Cardiac fibroblast (primary cell): ENCODE results near the gene MYOM1.
A peak's percentile ranks its signal among the peaks of the same experiment; 100 is the strongest.

ENCODE experiments used
- DNase-seq, 2 donors: peaks; one replicate each; pipeline versions ENCODE4 v3.0.0 to v3.0.0-alpha.2; 2010; ENCODE audit warnings: low read depth in 2 of 2
- H3K4me3 ChIP-seq, 2 donors: replicated peaks in 1 of 2; 1 replicate in 1 of 2; 2 replicates in 1 of 2; pipeline ENCODE4 v1.5.1; 2011; ENCODE audit warnings: low read depth in 2 of 2, low read length in 2 of 2, mild to moderate bottlenecking in 2 of 2, moderate library complexity in 1 of 2
- TF ChIP-seq, protein P1 (sequence below): IDR thresholded peaks from one replicate; pipeline ENCODE4 v1.5.1; 2011; ENCODE audit warnings: low read depth, mild to moderate bottlenecking, low read length, inconsistent platforms

The MYOM1 gene

DNA sequence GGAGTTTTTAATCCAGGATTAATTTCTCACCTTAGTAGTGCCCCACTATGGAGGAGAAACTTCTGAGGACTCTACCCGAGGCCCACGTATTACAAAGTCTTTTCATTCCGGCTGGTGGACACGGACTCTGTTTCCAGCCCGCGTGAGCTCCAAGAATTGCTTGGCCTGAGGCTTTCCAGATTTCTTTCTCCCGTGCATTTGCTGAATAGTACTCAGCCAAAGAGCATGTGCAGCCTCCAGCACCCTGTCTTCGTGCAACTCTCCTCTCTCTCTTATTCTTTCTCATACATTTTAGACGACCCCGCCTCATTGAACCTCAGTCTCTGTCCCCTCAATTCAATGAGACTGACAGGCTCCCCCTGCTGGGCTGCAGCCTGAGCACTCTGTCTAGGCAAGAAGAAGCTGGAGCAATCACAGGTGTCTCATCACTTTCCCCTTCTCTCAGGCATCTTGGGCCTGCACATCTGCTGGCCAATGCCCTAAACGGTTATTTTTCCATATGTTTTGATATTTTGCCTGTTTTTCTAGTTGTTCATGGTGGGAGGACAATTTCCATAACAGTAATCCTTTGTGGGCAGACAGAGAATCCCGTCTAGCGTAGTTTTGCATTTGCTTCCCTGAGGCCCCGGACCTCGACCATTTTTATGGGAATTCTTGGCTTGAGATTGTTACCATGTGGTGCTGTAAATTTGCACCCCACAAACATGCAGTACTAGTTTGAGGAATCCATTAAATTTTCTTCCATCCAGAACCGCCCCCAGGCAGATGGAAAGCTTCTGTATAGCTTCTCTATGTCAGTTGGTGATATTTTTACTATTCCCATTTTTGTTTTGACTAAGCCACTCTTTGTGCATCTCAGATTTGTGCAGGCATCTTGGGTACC, 156.7 kb downstream of the MYOM1 start:
- DNase-seq = peak; percentile 46 to 54
- TF ChIP-seq, protein P1, sequence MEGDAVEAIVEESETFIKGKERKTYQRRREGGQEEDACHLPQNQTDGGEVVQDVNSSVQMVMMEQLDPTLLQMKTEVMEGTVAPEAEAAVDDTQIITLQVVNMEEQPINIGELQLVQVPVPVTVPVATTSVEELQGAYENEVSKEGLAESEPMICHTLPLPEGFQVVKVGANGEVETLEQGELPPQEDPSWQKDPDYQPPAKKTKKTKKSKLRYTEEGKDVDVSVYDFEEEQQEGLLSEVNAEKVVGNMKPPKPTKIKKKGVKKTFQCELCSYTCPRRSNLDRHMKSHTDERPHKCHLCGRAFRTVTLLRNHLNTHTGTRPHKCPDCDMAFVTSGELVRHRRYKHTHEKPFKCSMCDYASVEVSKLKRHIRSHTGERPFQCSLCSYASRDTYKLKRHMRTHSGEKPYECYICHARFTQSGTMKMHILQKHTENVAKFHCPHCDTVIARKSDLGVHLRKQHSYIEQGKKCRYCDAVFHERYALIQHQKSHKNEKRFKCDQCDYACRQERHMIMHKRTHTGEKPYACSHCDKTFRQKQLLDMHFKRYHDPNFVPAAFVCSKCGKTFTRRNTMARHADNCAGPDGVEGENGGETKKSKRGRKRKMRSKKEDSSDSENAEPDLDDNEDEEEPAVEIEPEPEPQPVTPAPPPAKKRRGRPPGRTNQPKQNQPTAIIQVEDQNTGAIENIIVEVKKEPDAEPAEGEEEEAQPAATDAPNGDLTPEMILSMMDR = peak; percentile 88
- H3K4me3 ChIP-seq = no peak overlapping the region

DNA sequence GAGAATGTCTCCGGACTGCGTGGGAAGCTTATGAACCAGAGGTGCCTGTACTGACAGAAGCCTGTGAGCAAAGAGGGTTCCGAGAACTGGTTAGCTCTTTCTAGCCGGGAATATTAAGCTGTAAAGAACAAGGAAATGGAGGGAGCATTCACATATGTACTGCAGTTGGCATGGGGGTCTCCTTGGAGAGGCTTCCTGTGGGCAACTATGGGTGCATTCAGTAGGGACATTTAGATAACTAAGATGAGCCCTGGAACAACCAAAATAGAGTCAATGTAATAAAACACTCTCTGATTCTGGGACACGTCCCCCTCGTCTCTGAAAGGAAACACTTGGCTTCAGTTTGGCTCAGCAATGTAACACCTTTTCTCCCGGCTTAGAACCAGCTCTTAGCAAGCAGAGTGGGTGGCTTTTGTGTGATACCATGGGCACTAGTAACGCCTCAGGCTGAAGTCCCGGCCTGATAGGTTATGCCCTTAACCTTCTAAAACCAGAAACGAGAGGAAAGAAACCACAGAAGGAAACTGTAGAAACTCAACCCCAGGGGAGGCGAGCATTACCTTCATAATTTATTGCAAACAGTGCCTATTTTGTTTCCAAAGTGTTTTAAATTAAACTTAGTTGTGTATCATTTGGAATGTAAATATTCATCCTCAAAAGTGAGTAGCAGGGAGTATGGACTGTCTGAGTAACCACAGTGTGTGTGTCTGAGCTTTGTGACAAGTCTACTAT, 158.0 kb downstream of the MYOM1 start:
- TF ChIP-seq, protein P1 = no peak

DNA sequence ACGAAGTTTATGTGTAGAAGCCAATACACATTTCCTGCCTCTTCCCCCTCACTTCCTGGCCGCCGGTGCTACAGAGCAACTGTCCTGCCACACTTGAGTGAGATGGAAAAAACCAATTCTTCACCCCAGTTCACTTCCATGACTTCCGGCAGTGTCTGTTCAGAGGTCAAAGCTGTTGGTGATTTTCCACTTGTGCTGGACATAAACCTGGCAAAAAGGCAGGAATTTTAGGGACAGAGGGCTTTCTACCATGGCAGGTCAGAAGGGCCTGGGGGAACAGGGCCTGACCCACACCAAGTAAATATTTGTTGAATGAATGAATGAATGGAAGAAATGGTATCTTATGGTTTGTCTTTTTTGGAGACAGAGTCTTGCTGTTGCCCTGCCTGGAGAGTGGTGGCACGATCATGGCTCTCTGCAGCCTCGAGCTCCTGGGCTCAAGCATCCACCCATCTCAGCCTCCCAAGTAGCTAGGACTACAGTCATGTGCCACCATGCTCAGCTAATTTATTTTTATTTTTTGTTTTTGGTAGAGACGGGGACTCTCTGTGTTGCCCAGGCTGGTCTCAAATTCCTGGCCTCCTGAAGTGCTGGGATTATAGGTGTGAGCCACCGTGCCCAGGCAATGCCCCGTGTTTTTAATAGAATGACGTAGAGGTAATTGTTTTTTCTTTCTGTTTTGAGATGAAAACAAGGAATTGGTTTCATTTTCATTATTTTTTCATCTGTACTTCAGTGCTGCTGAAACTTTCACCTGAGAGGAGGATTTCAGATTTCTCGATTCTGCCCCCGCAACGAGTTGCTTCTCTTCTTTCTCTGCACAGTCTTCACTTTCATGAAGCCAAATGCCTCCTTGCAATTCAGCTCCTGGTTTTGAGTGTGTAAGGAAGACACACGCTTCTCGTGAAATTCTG, 158.8 kb downstream of the MYOM1 start:
- DNase-seq = no peak
- TF ChIP-seq, protein P1 = no peak
- H3K4me3 ChIP-seq = no peak overlapping the region

More for the DNA sequence above, 158.0 kb downstream of the MYOM1 start:
- no peak for DNase-seq
- H3K4me3 ChIP-seq = no peak overlapping the region

DNA sequence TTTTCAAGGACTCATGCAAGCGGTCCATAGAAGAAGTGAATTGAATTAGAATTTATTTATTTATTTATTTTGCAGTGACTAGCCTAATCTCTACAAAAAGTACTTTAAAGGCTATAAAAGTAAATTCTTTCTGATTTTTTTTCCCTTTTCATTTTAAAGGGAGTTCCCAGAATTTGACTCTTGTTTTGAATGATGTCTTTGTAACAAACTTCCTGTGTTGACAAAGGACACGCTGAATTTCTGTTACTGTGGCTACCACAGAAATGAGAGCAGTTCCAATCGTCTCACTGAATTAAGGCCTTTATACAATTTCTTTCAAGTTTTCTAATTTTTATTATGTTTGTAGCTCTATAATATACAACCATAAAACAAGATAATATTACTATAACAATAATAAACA, 160.5 kb downstream of the MYOM1 start:
- TF ChIP-seq, protein P1 = no peak
- H3K4me3 ChIP-seq = no peak overlapping the region
- DNase-seq = no peak

DNA sequence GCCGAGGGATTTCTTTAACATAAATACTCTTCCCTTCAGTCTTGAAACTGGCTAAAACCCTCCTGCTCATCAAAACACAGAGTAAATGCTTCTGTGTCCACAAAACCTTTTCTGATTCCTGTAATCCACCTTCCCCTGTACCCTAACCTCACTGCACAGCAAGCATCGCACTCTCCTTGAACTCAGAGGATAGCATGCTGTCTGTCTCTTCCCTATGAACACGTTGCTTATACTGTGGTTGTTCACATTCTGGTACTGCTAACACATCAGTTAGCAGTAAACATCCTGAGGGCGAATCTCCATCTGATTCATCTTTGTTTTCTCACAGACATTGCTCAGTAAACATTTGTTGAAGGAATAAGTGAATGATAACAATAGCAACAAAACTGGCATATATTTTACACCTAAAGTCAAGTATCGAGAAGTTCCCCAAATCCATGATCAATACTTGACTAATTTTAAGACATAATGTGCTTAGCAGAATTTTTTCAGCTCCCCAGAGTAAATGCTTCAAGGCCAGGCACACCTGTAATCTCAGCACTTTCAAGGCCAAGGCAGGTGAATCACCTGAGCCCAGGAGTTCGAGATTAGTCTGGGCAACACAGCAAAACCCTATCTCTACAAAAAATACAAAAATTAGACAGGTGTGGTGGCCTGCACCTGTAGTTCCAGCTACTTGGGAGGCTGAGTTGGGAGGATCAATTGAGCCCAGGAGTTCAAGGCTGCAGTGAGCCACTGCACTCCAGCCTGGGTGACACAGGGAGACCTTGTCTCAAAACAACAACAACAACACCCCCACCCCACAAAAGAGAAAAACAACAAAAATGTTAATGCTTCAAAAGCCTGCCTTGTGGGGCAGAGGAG, 161.2 kb downstream of the MYOM1 start:
- TF ChIP-seq, protein P1 = no peak
- H3K4me3 ChIP-seq = no peak overlapping the region
- DNase-seq = no peak
